CD4-positive, alpha-beta T cell treated with Interleukin-17A for 4 hours (primary cell): ENCODE data around the gene PDPR.
"Not testable (repeated sequence)": the region's sequence is repeated elsewhere in the genome, so short reads cannot be mapped to it uniquely, and the experiment has no call there.

Experiments
- DNase-seq: peaks from one replicate; pipeline ENCODE4 v3.0.0-alpha.2; 2020; ENCODE audit warnings: mixed read lengths

Gene PDPR

GRCh38 chr16:70166688-70167087, 52.6 kb downstream of the PDPR start:
- not testable (repeated sequence) for DNase-seq

DNA sequence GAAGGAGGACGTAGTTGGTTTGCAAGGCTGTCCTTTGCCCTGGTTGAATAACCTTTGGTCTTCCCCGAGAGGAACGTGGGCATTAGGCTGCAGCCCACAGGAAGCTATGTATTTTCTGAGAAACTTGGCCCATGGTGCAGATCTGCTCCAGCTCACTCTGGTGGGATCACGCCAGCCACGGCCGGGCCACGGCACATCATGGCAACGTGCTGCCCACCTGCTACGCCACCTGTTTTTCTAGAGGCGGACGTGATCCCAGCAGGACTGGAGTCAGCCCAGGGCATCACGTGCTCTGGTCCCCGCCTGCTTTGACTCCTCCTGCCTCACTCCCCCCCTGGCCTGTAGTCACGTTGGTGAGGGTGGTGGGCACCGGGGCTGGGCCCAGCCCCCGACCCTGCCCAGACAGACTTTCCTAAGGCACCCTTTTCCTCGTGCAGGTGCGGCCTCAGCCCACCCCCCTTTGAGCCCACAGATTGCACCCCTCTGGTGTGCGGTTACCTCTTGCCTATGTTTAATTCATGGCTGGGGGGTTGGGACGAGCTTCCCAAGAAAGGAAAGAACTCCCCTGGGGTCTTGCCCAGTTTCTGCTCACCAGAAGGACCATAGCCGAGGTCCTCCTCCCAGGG, 59.2 kb downstream of the PDPR start, which contains the start of gene CLEC18C:
Gene CLEC18C, plus strand, starts transcription at position 576 of the 626 bp plus-strand sequence. CDS start 492 bp downstream, outside the sequence.
- not testable (repeated sequence) for DNase-seq

GRCh38 chr16:70173916-70174315, 59.8 kb downstream of the PDPR start:
- not testable (repeated sequence) for DNase-seq

DNA sequence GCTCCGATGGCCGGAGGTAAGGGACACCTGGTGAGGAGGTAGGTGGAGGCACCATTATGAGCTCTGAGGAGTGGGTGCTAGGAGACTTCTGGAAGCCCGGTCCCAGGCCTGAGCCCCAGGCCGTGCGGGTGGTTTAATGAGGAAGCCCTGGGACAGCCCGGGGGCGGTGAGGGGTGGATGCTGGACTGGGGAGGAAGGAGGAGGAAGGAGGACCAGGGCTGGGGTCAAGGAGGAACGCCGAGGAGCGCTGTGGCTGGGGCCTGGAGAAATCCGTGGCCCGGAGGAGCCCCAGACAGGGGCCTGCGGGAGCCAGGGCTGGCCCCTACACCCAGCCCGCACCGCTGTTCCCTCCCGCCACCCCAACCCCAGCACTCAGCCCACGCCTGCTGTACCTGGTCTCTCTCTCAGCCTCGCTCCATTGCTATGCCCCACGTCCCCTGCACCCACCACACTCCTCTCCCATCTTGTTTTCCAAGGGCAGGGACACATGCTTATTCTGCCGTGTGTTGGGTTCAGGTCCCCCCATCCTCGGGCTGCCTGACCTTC, 60.3 kb downstream of the PDPR start:
- not testable (repeated sequence) for DNase-seq

DNA sequence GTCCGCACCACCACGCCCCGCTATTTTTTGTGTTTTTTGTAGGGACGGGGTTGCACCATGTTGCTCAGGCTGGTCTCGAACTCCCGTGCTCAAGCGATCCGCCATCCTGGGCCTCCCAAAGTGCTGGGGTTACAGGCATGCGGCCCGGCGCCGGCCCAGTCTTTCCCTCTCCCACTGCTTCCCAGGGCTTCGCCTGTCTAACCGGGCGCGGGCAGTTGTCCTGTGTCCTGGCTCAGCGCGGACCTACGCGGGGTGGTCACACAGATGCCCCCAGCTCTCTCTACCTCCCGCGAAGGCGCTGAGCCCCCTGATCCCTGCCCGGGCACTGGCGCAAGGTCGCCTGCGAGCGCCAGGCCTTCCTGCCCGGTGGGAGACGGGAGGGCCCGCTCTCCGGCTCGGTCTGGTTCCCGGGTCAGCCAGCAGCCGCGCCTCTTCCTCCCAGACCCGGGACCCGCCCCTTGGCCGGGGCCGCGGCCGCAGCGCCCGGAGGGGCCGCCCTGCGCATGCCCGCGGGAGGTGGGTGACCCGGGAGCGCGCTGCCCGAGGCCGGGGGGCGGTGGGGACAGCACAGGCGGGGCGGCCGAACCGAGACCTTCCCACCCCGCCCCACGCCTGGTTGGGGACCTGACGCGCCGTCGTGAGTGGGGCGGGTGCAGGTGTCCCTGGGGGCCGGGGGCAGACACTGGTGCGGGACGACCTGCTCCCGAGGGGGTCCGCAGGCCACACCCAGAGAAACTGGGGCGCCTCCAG, 73.9 kb downstream of the PDPR start:
- DNase-seq = not testable (repeated sequence)

DNA sequence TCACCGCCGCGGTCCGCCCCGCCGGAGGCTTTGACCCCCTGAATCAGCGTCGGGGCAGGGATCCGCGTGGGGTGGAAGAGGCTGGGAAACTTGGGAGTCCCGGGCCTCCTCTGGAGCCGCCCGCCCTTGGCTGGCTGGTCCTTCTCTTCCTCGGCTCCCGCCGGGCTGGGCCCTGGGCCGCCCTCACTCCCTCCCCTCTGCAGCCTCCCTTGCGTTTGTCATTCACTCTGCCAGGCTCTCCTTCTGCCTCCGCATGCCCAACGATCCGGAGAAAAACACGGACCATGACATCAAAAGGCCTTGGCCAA, 74.4 kb downstream of the PDPR start:
- not testable (repeated sequence) for DNase-seq

GRCh38 chr16:70190574-70190973, 76.4 kb downstream of the PDPR start:
- DNase-seq = not testable (repeated sequence)

- DNase-seq = not testable (repeated sequence)
These were observed 82.7 kb downstream of the PDPR start for GRCh38 chr16:70196683-70197300.

GRCh38 chr16:70197611-70198010, 83.5 kb downstream of the PDPR start:
- not testable (repeated sequence) for DNase-seq

GRCh38 chr16:70198230-70198629, 84.1 kb downstream of the PDPR start:
- not testable (repeated sequence) for DNase-seq

GRCh38 chr16:70198666-70199065, 84.5 kb downstream of the PDPR start:
- DNase-seq = not testable (repeated sequence)

DNA sequence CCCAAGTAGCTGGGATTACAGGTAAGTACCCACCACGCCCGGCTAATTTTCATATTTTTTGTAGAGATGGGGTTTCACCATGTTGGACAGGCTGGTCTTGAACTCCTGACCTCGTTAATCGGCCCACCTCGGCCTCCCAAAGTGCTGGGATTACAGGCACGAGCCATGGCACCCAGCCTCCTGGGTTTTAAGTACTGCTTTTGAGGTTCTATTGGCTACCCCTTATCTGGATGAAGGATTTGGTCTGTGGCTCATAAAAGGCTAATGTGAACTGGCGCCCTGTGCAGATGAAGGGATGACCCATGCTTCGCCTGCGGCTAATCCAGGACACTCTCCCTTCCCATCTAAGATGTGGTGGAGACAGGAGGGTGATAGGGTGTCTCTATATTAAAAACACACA, 85.0 kb downstream of the PDPR start:
- DNase-seq = not testable (repeated sequence)

DNA sequence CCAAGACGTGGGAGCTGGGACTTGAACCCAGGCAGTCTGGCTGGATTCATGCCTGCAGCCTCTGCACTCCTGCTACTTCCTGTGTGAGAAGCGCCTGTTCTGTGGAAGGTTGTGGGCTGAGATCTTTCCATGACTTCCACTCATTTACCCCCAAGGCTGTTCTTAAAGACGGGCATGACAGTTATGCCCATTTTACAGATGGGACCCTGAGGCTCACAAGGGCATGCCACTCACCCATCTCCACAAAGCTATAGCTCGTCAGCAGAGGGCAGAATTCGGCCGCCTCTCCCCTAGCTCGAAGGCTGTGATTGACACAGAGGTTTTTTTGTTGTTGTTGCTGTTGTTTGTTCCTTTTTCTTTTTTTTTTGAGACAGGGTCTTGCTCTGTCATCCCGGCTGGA, 85.9 kb downstream of the PDPR start:
- DNase-seq = not testable (repeated sequence)

GRCh38 chr16:70203508-70203907, 89.4 kb downstream of the PDPR start:
- DNase-seq = not testable (repeated sequence)

GRCh38 chr16:70204010-70204409, 89.9 kb downstream of the PDPR start:
- not testable (repeated sequence) for DNase-seq

DNA sequence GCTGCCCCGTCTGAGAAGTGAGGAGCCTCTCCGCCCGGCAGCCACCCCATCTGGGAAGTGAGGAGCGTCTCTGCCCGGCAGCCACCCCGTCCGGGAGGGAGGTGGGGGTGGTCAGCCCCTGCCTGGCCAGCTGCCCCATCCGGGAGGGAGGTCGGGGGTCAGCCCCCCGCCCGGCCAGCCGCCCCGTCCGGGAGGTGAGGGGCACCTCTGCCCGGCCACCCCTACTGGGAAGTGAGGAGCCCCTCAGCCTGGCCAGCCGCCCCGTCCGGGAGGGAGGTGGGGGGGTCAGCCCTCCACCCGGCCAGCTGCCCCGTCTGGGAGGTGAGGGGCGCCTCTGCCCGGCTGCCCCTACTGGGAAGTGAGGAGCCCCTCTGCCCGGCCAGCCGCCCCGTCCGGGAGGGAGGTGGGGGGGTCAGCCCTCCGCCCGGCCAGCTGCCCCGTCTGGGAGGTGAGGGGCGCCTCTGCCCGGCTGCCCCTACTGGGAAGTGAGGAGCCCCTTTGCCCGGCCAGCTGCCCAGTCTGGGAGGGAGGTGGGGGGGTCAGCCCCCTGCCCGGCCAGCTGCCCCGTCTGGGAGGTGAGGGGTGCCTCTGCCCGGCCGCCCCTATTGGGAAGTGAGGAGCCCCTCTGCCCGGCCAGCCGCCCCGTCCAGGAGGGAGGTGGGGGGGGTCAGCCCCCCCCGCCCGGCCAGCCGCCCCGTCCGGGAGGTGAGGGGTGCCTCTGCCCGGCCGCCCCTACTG, 90.7 kb downstream of the PDPR start:
- DNase-seq = not testable (repeated sequence)

DNA sequence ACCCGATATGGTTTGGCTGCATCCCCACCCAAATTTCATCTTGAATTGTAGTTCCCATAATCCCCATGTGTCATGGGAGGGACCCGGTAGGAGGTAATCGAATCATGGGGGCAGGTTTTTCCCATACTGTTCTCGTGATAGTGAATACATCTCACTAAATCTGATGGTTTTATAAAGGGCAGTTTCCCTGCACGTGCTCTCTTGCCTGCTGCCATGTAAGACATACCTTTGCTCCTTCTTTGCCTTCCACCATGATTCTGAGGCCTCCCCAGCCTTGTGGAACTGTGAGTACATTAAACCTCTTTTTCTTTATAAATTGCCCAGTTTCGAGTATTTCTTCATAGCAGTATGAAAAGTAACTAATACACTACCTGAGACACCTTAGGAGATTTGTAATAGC, 92.2 kb downstream of the PDPR start:
- DNase-seq = not testable (repeated sequence)
